ENCODE results near the gene WDFY4. TPM values are rescaled to one million over a fixed set of nuclear protein-coding genes. Genes with fewer than 3 reads are reported as not detected.

Gene WDFY4
- total and polyA plus RNA-seq, 2 experiments from 2014 or later, result 0.14 TPM; not detected in 1

GRCh38 chr10:48932831-48933664 is 248.4 kb downstream of the WDFY4 start (continued):
- no peak for TF ChIP-seq ZNF462 (CRISPR knock-in tag; IDR thresholded peaks at IDR 0.05)
- TF ChIP-seq EZH2phosphoT487 (IDR thresholded peaks at IDR 0.05; ENCODE audit: unreplicated experiment), result no peak
- TF ChIP-seq ZNF114 (CRISPR knock-in tag; IDR thresholded peaks at IDR 0.05), result no peak
- no peak for TF ChIP-seq STAT1 (IDR thresholded peaks at IDR 0.05; ENCODE audit: unreplicated experiment)
- no peak for TF ChIP-seq CREB1 (CRISPR knock-in tag; IDR thresholded peaks at IDR 0.05; ENCODE audit: low read depth)
- TF ChIP-seq ETS1 (IDR thresholded peaks at IDR 0.05), result no peak
- TF ChIP-seq EZH2 (IDR thresholded peaks at IDR 0.05; ENCODE audit: low read depth, unreplicated experiment), result no peak
